ENCODE data around the gene P2RX3. TPM values are rescaled to one million over a fixed set of nuclear protein-coding genes. Genes with fewer than 3 reads are reported as not detected.

P2RX3 gene
- total RNA-seq, 1 experiment from 2014 or later = 0.15 TPM

GRCh38 chr11:57325735-57326048 lies 12.5 kb upstream of the P2RX3 start:
- H2BK15ac ChIP-seq (ENCODE audit: low read depth, low read length) = no peak overlapping the region
- Mint-ChIP-seq H3K27ac (peak overlapping the region; percentile 99 to 100 (median 99)), H3K4me3 (peak overlapping the region; percentile 89 to 91), H3K36me3 (ENCODE audit: insufficient read depth in 1 of 3, low read depth in 3 of 3) (peaks cover 51 to 65% (median 64%) of the 10 kb centered on the region in 3 experiments), H3K4me1 (peaks cover 40 to 41% of the 10 kb centered on the region in 2 experiments), H3K9me3 (no peaks in the 10 kb centered on the region; a peak in 1 of 5 replicates), H3K27me3 (ENCODE audit: low read depth) (peaks cover 1% of the 10 kb centered on the region; the same call in 1 of the 2 replicates)
- no peak overlapping the region for H2BK120ac ChIP-seq (ENCODE audit: low read depth, low read length, poor library complexity, severe bottlenecking)
- no peaks in the 10 kb centered on the region for H3K27me3 ChIP-seq (ENCODE audit: insufficient read depth, low read length)
- H3K56ac ChIP-seq (ENCODE audit: insufficient read length, low read depth, low read length) = no peak overlapping the region
- WGBS (ENCODE audit: extremely low coverage, insufficient read length, low lambda C conversion rate) = no CpG with 5 or more reads among the region's 6 CpGs
- H3K4me1 ChIP-seq (ENCODE audit: insufficient read depth, low read length) = peaks cover 13% of the 10 kb centered on the region; the same call in 1 of the 2 replicates
- peak overlapping the region; percentile 70 for H3K27ac ChIP-seq (ENCODE audit: insufficient read length, low read depth, low read length)
- H2BK12ac ChIP-seq (ENCODE audit: insufficient read length, low read depth, low read length) = no peak overlapping the region
- H3K4me2 ChIP-seq (ENCODE audit: insufficient read depth, insufficient read length, low read length) = peak overlapping the region; percentile 56
- no peak for TF ChIP-seq CTCF (conservative IDR thresholded peaks at IDR 0.05)
- no peak overlapping the region for H3K4ac ChIP-seq (ENCODE audit: low read depth, low read length)
- H2AK5ac ChIP-seq (ENCODE audit: insufficient read length, low read length) = no peak overlapping the region
- H4K5ac ChIP-seq (ENCODE audit: insufficient read length, low read depth, low read length) = no peak overlapping the region
- H4K20me1 ChIP-seq (ENCODE audit: control insufficient read depth, insufficient read depth, insufficient read length) = no peaks in the 10 kb centered on the region
- H3K14ac ChIP-seq (ENCODE audit: insufficient read depth, low read length) = peak overlapping the region; percentile 50; the same call in 1 of the 2 replicates
- no peak overlapping the region for H4K91ac ChIP-seq (ENCODE audit: insufficient read length, low read depth, low read length)
- H3K79me1 ChIP-seq (ENCODE audit: insufficient read depth, low read depth, low read length, poor library complexity, severe bottlenecking) = peaks cover 16% of the 10 kb centered on the region
- H3K23me2 ChIP-seq (ENCODE audit: insufficient read length, low read depth, low read length, poor library complexity, severe bottlenecking) = peaks cover 13% of the 10 kb centered on the region
- peaks cover 11% of the 10 kb centered on the region for H3K79me2 ChIP-seq (ENCODE audit: insufficient read depth, low read length)
- no peak overlapping the region for H2AFZ ChIP-seq (ENCODE audit: low read length)
- H2BK5ac ChIP-seq (ENCODE audit: insufficient read length, low read length) = no peak overlapping the region
- peak overlapping the region; percentile 4 for H4K8ac ChIP-seq (replicated peaks; ENCODE audit: insufficient read length, low read depth, low read length)
- no peak overlapping the region for H3K23ac ChIP-seq (ENCODE audit: insufficient read length, low read depth, low read length)
- H3K9me3 ChIP-seq (ENCODE audit: control insufficient read depth, low read depth, low read length) = no peaks in the 10 kb centered on the region
- peak overlapping the region; percentile 74 for H3T11ph ChIP-seq (ENCODE audit: low read length)
- H3K9ac ChIP-seq (ENCODE audit: extremely low read depth, insufficient read length, low read length) = peak overlapping the region; percentile 63
- H3K18ac ChIP-seq (ENCODE audit: insufficient read length, low read depth, low read length) = peak overlapping the region; percentile 73
- no peak for DNase-seq
- no peak overlapping the region for H2BK20ac ChIP-seq (ENCODE audit: low read depth, low read length, poor library complexity, severe bottlenecking)

Measured in H9 (cell line).